MG63 (cell line): ENCODE data around the gene CD83. TPM values are rescaled to one million over a fixed set of nuclear protein-coding genes. Genes with fewer than 3 reads are reported as not detected.
"Not testable (repeated sequence)": the region's sequence is repeated elsewhere in the genome, so short reads cannot be mapped to it uniquely, and the experiment has no call there.

Experiments used
- DNase-seq: peaks from one replicate; pipeline ENCODE4 v3.0.0-alpha.2; 2020
- H3K27me3 ChIP-seq: fragments of 250-450 bp; sonication (Bioruptor Pico); 2 replicates; pipeline ENCODE4 v1.5.1; 2020; ENCODE audit warnings: mild to moderate bottlenecking, moderate library complexity
- H3K36me3 ChIP-seq: fragments of 250-450 bp; sonication (Bioruptor Pico); 2 replicates; pipeline ENCODE4 v1.5.1; 2020; ENCODE audit warnings: mild to moderate bottlenecking, moderate library complexity
- H3K4me3 ChIP-seq: fragments of 250-450 bp; sonication (Bioruptor Pico); 2 replicates; pipeline ENCODE4 v1.5.1; 2020; ENCODE audit warnings: mild to moderate bottlenecking, moderate library complexity
- H3K9me3 ChIP-seq: fragments of 250-450 bp; sonication (Bioruptor Pico); 2 replicates; pipeline ENCODE4 v1.5.1; 2020; ENCODE audit warnings: mild to moderate bottlenecking, moderate library complexity
- total RNA-seq: library from RNA; depleted of rRNA; stranded (reverse); fragments of >200 nt; shearing (Covaris generic); gene quantifications from 2 replicates; pipeline ENCODE4 v1.2.3, GENCODE V29; 2014; ENCODE audit warnings: low replicate concordance; rRNA removed

The CD83 gene, protein sequence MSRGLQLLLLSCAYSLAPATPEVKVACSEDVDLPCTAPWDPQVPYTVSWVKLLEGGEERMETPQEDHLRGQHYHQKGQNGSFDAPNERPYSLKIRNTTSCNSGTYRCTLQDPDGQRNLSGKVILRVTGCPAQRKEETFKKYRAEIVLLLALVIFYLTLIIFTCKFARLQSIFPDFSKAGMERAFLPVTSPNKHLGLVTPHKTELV
- total RNA-seq = 0.89 and 2.2 TPM in 2 replicates

DNA sequence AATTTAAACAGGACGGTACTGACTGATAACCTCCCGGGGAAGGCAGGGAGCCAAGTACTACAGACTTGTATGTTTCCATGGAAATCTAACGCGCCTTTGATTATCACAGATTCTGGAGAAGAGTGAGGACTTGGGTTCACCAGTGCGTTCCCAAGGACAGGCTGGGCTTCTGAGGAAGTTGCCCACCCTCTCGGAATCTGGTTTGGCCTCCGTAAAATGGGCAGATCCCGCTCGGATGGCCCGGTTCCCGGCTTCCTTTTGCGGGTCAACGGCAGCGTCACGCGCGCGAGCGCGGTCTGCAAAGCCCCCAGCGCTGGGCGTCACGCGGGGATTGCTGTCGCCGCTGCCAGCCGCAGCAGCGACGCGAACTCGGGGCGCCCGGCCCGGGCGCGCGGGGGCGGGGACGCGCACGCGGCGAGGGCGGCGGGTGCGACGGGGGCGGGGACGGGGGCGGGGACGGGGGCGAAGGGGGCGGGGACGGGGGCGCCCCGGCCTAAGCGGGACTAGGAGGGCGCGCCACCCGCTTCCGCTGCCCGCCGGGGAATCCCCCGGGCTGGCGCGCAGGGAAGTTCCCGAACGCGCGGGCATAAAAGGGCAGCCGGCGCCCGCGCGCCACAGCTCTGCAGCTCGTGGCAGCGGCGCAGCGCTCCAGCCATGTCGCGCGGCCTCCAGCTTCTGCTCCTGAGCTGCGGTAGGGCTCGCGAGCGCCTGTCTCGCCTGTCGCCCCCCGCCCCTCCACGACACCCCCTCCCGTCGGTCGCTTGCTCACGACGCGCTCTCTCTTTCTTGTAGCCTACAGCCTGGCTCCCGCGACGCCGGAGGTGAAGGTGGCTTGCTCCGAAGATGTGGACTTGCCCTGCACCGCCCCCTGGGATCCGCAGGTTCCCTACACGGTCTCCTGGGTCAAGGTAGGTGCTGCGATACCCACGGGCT lies at the start of gene CD83:
Gene CD83, plus strand, starts transcription at position 615 of the 933 bp plus-strand sequence. Its CDS starts 40 bp downstream, at position 655.
- Histone ChIP-seq H3K27me3 (no peaks in the 10 kb centered on the region), H3K9me3 (no peaks in the 10 kb centered on the region), H3K4me3 (peak within 1 kb of the TSS; percentile 55), H3K36me3 (no peaks in the 10 kb centered on the region)
- peak; percentile 65 for DNase-seq

DNA sequence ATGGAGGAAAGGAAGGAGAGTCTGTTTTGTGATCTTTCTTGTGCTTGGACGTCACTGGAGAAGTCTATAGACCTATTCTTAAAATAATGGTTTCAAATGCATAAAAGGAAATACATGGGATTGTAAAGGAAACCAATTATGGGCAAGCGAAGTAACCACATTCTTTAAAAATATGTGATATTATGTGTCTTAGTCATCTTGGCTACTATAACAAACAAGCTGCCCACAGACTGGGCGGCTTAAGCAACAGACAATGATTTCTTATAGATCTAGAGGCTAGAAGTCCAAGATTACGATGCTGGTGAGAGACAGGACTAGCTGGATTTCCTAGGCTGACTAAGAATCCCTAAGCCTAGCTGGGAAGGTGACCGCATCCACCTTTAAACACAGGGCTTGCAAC lies 49.4 kb upstream of the CD83 start:
- Histone ChIP-seq H3K9me3 (no peaks in the 10 kb centered on the region), H3K36me3 (no peaks in the 10 kb centered on the region), H3K4me3 (no peak overlapping the region), H3K27me3 (no peaks in the 10 kb centered on the region)
- DNase-seq = peak; percentile 72

- no peak for DNase-seq
- H3K36me3 ChIP-seq = no peaks in the 10 kb centered on the region
- no peak overlapping the region for H3K4me3 ChIP-seq
- H3K9me3 ChIP-seq = no peaks in the 10 kb centered on the region
- no peaks in the 10 kb centered on the region for H3K27me3 ChIP-seq
Measured at GRCh38 chr6:14068623-14069022, 48.9 kb upstream of the CD83 start.

GRCh38 chr6:14070457-14070856 lies 47.1 kb upstream of the CD83 start:
- Histone ChIP-seq H3K27me3 (no peaks in the 10 kb centered on the region), H3K4me3 (no peak overlapping the region), H3K9me3 (no peaks in the 10 kb centered on the region), H3K36me3 (no peaks in the 10 kb centered on the region)
- no peak for DNase-seq

GRCh38 chr6:14072084-14072483 lies 45.5 kb upstream of the CD83 start:
- DNase-seq = peak; percentile 46
- no peak overlapping the region for H3K4me3 ChIP-seq

DNA sequence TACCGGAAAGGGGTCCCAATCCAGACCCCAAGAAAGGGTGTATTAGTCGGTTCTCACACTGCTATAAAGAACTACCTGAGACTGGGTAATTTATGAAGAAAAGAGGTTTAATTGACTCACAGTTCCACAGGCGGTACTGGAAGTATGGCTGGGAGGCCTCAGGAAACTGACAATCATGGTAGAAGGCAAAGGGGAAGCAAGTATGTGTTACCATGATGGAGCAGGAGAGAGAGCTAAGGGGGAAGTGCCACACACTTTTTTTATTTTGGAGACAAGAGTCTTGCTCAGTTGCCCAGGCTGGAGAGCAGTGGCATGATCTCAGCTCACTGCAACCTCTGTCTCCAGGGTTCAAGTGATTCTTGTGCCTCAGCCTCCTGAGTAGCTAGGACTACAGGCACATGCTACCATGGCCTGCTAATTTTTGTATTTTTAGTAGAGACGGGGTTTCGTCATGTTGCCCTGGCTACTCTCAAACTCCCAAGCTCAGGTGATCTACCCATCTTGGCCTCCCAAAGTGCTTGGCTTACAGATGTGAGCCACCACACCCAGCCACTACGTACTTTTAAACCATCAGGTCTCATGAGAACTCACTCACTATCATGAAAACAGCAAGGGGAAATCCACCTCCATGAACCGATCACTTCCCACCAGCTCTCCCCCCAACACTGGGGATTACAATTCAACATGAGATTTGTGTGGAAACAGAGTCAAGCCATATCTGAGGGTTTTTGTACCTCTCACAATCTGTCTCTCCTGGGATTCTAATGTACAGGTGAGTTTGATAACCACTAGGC lies 43.8 kb upstream of the CD83 start:
- not testable (repeated sequence) for H3K27me3 ChIP-seq, H3K4me3 ChIP-seq, H3K9me3 ChIP-seq, H3K36me3 ChIP-seq, DNase-seq

More at GRCh38 chr6:14072084-14072483, 45.5 kb upstream of the CD83 start:
- no peaks in the 10 kb centered on the region for H3K27me3 ChIP-seq
- H3K36me3 ChIP-seq = no peaks in the 10 kb centered on the region
- no peaks in the 10 kb centered on the region for H3K9me3 ChIP-seq

GRCh38 chr6:14074476-14075094 lies 43.0 kb upstream of the CD83 start:
- DNase-seq = no peak
- Histone ChIP-seq H3K9me3 (no peaks in the 10 kb centered on the region), H3K4me3 (peak overlapping the region; percentile 39), H3K36me3 (no peaks in the 10 kb centered on the region), H3K27me3 (no peaks in the 10 kb centered on the region)

GRCh38 chr6:14075095-14075503 lies 42.5 kb upstream of the CD83 start:
- DNase-seq = peak; percentile 43
- Histone ChIP-seq H3K4me3 (peak overlapping the region; percentile 39), H3K9me3 (no peaks in the 10 kb centered on the region), H3K27me3 (no peaks in the 10 kb centered on the region), H3K36me3 (no peaks in the 10 kb centered on the region)

GRCh38 chr6:14077193-14077867 lies 40.2 kb upstream of the CD83 start:
- H3K9me3 ChIP-seq = no peaks in the 10 kb centered on the region
- no peak for DNase-seq
- H3K36me3 ChIP-seq = no peaks in the 10 kb centered on the region
- no peak overlapping the region for H3K4me3 ChIP-seq
- H3K27me3 ChIP-seq = no peaks in the 10 kb centered on the region

DNA sequence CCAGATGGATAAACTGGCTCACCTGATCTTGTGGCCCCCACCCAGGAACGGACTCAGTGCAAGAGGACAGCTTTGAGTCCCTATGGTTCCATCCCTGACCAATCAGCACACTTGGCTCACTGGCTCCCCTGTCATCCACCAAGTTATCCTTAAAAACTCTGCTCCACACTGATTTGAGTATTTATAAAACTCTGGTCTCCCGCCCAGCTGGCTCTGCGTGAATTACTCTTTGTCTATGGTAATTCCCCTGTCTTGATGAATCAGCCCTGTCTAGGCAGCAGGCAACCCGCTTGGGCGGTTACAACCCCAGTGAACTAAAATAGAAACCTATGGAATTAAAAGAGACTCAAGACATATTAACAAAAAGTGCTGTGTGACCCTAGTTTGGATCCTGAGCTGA lies 38.1 kb upstream of the CD83 start:
- Histone ChIP-seq H3K27me3 (no peaks in the 10 kb centered on the region), H3K9me3 (no peaks in the 10 kb centered on the region), H3K4me3 (no peak overlapping the region), H3K36me3 (no peaks in the 10 kb centered on the region)
- DNase-seq = peak; percentile 64

- Histone ChIP-seq H3K36me3 (no peaks in the 10 kb centered on the region), H3K27me3 (no peaks in the 10 kb centered on the region), H3K9me3 (no peaks in the 10 kb centered on the region), H3K4me3 (no peak overlapping the region)
- DNase-seq = no peak
Measured at GRCh38 chr6:14079971-14080370, 37.6 kb upstream of the CD83 start.

DNA sequence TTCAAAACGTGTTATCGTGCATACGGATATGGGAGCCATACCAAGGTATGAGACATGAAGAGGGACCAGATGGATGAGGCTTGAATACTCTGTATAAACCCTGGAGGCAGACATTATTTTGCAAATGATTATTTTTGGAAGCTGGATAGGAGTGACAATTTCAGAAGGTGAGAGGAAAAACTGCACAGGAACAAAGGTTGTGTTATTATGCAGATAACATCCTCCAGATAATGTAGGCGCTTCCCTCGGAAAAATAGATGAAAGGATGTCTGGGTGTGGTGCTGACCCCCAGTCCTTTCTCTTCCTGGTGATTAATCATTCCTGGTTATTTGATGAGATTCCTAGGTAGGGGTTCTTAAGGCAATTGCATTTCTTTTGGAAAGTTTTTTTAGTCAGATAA lies 36.4 kb upstream of the CD83 start:
- DNase-seq = no peak
- Histone ChIP-seq H3K27me3 (no peaks in the 10 kb centered on the region), H3K9me3 (no peaks in the 10 kb centered on the region), H3K4me3 (no peak overlapping the region), H3K36me3 (no peaks in the 10 kb centered on the region)

DNA sequence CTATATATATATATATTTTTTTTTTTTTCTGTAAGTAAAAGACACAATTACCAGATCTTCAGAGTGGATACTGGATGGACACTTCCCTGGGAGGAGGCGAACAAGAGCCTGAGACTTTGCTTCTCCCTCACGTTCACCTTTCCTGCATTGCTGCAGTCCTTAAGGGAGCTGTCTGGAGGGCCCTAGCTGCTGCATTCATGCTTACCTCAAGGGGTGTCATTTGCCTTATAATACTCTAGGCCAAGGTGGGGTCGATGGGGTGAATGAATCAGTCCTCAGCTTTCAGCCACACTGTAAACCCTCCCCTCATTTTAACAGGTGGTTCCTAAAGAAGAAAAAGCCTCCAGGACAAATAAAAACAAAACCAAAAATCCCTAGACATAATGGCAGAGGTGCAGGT lies 34.8 kb upstream of the CD83 start:
- H3K9me3 ChIP-seq = no peaks in the 10 kb centered on the region
- peaks cover 4% of the 10 kb centered on the region for H3K27me3 ChIP-seq
- no peak overlapping the region for H3K4me3 ChIP-seq
- DNase-seq = no peak
- no peaks in the 10 kb centered on the region for H3K36me3 ChIP-seq

DNA sequence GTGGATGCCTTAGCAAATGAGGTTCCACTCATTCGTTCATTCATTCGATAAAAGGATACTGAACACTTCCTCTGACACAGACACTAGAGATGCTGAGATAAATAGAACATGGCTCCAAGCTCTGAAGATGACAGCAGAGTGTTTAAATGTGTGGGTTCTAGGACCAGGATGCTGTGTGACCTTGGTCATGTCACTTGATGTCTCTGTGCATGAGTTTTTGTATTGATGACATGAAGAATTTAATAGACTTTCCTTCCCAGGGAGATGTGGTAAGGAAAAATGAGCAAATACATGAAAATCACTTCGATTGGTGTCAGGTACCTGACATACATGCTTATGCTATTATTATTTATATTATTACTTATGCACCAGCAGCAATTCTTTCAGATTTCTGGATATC lies 34.3 kb upstream of the CD83 start:
- Histone ChIP-seq H3K4me3 (no peak overlapping the region), H3K27me3 (peaks cover 9% of the 10 kb centered on the region), H3K9me3 (no peaks in the 10 kb centered on the region), H3K36me3 (no peaks in the 10 kb centered on the region)
- DNase-seq = no peak

DNA sequence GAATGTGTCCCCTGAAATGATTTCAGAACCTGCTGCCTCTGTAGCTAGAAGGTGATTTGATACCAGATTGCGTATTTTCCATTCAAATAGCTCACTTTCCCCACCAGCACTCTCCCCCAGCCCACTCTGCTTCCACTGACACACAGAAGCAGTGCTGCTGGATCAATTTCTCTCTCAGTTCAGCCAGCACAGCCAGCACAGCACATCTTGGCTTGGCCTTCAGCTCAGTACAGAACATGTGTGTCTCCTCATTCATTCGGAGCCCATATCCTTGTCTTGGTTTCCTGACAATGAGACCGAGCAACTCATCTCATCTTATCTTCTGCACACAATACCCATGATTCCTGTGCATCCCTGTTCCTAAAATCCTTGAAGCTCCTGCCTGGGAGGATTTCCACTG lies 33.8 kb upstream of the CD83 start:
- no peaks in the 10 kb centered on the region for H3K36me3 ChIP-seq
- H3K9me3 ChIP-seq = no peaks in the 10 kb centered on the region
- no peak overlapping the region for H3K4me3 ChIP-seq
- H3K27me3 ChIP-seq = peaks cover 12% of the 10 kb centered on the region
- DNase-seq = no peak

DNA sequence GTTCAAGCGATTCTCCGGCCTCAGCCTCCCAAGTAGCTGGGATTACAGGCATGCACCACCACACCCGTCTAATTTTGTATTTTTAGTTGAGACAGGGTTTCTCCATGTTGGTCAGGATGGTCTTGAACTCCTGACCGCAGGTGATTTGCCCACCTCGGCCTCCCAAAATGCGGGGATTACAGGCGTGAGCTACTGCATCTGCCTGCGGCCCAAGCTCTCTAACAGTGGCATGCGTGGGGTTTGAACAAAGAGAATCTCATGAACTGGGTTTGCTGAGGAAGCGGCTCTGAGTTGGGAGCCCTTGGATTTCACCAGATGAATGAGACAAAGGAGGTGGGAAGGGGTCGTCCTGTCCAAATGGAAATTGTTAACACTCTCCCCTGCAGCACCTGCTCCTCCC lies 33.2 kb upstream of the CD83 start:
- Histone ChIP-seq H3K4me3 (no peak overlapping the region), H3K9me3 (no peaks in the 10 kb centered on the region), H3K36me3 (no peaks in the 10 kb centered on the region), H3K27me3 (peaks cover 12% of the 10 kb centered on the region)
- DNase-seq = no peak
